Measurements from ENCODE around the gene MAPK12.
"Not testable (repeated sequence)": the region's sequence is repeated elsewhere in the genome, so short reads cannot be mapped to it uniquely, and the experiment has no call there.

MAPK12 gene

GRCh38 chr22:50216055-50216683 lies 45.3 kb downstream of the MAPK12 start:
- no peak for DNase-seq (ENCODE audit: low read depth)

- no peak for DNase-seq (ENCODE audit: low read depth)
Measured at GRCh38 chr22:50215297-50216054, 46.0 kb downstream of the MAPK12 start.

GRCh38 chr22:50213263-50213662 lies 48.2 kb downstream of the MAPK12 start:
- no peak for DNase-seq (ENCODE audit: low read depth)

GRCh38 chr22:50211147-50211546 lies 50.3 kb downstream of the MAPK12 start:
- DNase-seq (ENCODE audit: low read depth): no peak

GRCh38 chr22:50210378-50211139 lies 50.9 kb downstream of the MAPK12 start:
- no peak for DNase-seq (ENCODE audit: low read depth)

GRCh38 chr22:50209893-50210292 lies 51.6 kb downstream of the MAPK12 start:
- peak; percentile 59 for DNase-seq (ENCODE audit: low read depth)

- no peak for DNase-seq (ENCODE audit: low read depth)
Measured at GRCh38 chr22:50208939-50209892, 52.3 kb downstream of the MAPK12 start.

GRCh38 chr22:50208430-50208938 lies 53.0 kb downstream of the MAPK12 start:
- no peak for DNase-seq (ENCODE audit: low read depth)

GRCh38 chr22:50207383-50208140 lies 53.9 kb downstream of the MAPK12 start:
- no peak for DNase-seq (ENCODE audit: low read depth)

GRCh38 chr22:50206599-50206998 lies 54.9 kb downstream of the MAPK12 start:
- DNase-seq (ENCODE audit: low read depth): peak; percentile 38

- no peak for DNase-seq (ENCODE audit: low read depth)
Measured at GRCh38 chr22:50205781-50206569, 55.5 kb downstream of the MAPK12 start.

- not testable (repeated sequence) for DNase-seq (ENCODE audit: low read depth)
Measured at GRCh38 chr22:50204998-50205397, 56.5 kb downstream of the MAPK12 start.

GRCh38 chr22:50204571-50204970 lies 56.9 kb downstream of the MAPK12 start:
- DNase-seq (ENCODE audit: low read depth): no peak

- DNase-seq (ENCODE audit: low read depth): no peak
Measured at GRCh38 chr22:50203288-50203687, 58.2 kb downstream of the MAPK12 start.
